ENCODE measurements around the gene MAP3K21. TPM values are rescaled to one million over a fixed set of nuclear protein-coding genes. Genes with fewer than 3 reads are reported as not detected.
A peak's percentile ranks its signal among the peaks of the same experiment; 100 is the strongest.

MAP3K21 gene
- total and polyA plus RNA-seq, 2 of the 8 experiments (the other 6 are each of a cell fraction or from before 2014, with no cell fraction given) = 21.2 to 21.8 TPM

DNA sequence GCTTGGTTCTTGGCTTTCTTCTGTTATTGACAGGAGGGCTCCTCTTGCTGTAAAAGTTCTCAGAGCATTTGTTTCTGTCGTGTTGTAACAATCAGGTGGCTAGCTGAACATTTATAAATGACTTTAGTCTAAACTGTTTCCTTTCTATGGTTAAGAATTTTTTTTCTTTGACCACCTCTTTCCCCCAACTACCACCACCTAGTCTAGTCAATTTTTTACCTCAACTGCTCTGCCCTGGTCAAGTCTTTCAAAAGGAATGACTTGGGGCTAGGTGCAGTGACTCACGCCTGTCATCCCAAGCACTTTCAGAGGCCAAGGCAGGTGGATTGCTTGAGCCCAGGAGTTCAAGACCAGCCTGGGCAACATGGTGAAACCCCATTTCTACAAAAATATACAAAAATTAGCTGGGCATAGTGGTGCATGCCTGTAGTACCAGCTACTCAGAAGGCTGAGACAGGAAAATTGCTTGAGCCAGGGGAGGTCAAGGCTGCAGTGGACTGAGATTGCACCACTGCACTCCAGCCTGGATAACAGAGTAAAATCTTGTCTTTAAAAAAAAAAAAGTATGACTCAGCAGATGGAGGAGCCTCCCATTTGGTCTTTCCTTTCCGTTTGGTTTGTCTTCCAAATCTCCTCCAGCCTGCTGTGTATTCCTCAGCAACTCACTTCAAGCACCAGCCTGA, 40.7 kb downstream of the MAP3K21 start (continued):
- TF ChIP-seq, protein P1, sequence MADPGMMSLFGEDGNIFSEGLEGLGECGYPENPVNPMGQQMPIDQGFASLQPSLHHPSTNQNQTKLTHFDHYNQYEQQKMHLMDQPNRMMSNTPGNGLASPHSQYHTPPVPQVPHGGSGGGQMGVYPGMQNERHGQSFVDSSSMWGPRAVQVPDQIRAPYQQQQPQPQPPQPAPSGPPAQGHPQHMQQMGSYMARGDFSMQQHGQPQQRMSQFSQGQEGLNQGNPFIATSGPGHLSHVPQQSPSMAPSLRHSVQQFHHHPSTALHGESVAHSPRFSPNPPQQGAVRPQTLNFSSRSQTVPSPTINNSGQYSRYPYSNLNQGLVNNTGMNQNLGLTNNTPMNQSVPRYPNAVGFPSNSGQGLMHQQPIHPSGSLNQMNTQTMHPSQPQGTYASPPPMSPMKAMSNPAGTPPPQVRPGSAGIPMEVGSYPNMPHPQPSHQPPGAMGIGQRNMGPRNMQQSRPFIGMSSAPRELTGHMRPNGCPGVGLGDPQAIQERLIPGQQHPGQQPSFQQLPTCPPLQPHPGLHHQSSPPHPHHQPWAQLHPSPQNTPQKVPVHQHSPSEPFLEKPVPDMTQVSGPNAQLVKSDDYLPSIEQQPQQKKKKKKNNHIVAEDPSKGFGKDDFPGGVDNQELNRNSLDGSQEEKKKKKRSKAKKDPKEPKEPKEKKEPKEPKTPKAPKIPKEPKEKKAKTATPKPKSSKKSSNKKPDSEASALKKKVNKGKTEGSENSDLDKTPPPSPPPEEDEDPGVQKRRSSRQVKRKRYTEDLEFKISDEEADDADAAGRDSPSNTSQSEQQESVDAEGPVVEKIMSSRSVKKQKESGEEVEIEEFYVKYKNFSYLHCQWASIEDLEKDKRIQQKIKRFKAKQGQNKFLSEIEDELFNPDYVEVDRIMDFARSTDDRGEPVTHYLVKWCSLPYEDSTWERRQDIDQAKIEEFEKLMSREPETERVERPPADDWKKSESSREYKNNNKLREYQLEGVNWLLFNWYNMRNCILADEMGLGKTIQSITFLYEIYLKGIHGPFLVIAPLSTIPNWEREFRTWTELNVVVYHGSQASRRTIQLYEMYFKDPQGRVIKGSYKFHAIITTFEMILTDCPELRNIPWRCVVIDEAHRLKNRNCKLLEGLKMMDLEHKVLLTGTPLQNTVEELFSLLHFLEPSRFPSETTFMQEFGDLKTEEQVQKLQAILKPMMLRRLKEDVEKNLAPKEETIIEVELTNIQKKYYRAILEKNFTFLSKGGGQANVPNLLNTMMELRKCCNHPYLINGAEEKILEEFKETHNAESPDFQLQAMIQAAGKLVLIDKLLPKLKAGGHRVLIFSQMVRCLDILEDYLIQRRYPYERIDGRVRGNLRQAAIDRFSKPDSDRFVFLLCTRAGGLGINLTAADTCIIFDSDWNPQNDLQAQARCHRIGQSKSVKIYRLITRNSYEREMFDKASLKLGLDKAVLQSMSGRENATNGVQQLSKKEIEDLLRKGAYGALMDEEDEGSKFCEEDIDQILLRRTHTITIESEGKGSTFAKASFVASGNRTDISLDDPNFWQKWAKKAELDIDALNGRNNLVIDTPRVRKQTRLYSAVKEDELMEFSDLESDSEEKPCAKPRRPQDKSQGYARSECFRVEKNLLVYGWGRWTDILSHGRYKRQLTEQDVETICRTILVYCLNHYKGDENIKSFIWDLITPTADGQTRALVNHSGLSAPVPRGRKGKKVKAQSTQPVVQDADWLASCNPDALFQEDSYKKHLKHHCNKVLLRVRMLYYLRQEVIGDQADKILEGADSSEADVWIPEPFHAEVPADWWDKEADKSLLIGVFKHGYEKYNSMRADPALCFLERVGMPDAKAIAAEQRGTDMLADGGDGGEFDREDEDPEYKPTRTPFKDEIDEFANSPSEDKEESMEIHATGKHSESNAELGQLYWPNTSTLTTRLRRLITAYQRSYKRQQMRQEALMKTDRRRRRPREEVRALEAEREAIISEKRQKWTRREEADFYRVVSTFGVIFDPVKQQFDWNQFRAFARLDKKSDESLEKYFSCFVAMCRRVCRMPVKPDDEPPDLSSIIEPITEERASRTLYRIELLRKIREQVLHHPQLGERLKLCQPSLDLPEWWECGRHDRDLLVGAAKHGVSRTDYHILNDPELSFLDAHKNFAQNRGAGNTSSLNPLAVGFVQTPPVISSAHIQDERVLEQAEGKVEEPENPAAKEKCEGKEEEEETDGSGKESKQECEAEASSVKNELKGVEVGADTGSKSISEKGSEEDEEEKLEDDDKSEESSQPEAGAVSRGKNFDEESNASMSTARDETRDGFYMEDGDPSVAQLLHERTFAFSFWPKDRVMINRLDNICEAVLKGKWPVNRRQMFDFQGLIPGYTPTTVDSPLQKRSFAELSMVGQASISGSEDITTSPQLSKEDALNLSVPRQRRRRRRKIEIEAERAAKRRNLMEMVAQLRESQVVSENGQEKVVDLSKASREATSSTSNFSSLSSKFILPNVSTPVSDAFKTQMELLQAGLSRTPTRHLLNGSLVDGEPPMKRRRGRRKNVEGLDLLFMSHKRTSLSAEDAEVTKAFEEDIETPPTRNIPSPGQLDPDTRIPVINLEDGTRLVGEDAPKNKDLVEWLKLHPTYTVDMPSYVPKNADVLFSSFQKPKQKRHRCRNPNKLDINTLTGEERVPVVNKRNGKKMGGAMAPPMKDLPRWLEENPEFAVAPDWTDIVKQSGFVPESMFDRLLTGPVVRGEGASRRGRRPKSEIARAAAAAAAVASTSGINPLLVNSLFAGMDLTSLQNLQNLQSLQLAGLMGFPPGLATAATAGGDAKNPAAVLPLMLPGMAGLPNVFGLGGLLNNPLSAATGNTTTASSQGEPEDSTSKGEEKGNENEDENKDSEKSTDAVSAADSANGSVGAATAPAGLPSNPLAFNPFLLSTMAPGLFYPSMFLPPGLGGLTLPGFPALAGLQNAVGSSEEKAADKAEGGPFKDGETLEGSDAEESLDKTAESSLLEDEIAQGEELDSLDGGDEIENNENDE (IDR thresholded peaks at IDR 0.05; ENCODE audit: insufficient replicate concordance, low read length) = no peak
- no peak for TF ChIP-seq YY1 (IDR thresholded peaks at IDR 0.05; ENCODE audit: low read depth, low read length)
- no peak for TF ChIP-seq SP1 (IDR thresholded peaks at IDR 0.05; ENCODE audit: low read depth, low read length)
- no peak for TF ChIP-seq RAD21 (IDR thresholded peaks at IDR 0.05 in 1 of 2, conservative IDR thresholded peaks at IDR 0.05 in 1 of 2; ENCODE audit: low read depth in 2 of 2, low read length in 2 of 2)
- TF ChIP-seq BACH1 (IDR thresholded peaks at IDR 0.05; ENCODE audit: low read length) = peak; percentile 69; the same call in 1 of the 2 replicates

Measured in H1 (cell line).